GM19397 (cell line): ENCODE measurements around the gene DIP2A.
"Not testable (repeated sequence)": the region's sequence is repeated elsewhere in the genome, so short reads cannot be mapped to it uniquely, and the experiment has no call there.

Experiments
- ATAC-seq: cut with Tn5 transposase; IDR thresholded peaks from one replicate; pipeline ENCODE4 v1.9.1; 2021; ENCODE audit warnings: mild to moderate bottlenecking, moderate library complexity; ENCODE audit not compliant: unreplicated experiment

Gene DIP2A

GRCh38 chr21:46554431-46555224 is 95.9 kb downstream of the DIP2A start:
- ATAC-seq = no peak

- no peak for ATAC-seq
Measured at GRCh38 chr21:46555225-46555617, 96.5 kb downstream of the DIP2A start.

GRCh38 chr21:46555678-46556077 is 97.0 kb downstream of the DIP2A start:
- no peak for ATAC-seq

- no peak for ATAC-seq
Measured at GRCh38 chr21:46556802-46557201, 98.1 kb downstream of the DIP2A start.

- ATAC-seq = no peak
Measured at GRCh38 chr21:46557469-46557868, 98.8 kb downstream of the DIP2A start.

- no peak for ATAC-seq
Measured at GRCh38 chr21:46557919-46558392, 99.3 kb downstream of the DIP2A start.

- no peak for ATAC-seq
Measured at GRCh38 chr21:46559291-46559983, 100.7 kb downstream of the DIP2A start.

- no peak for ATAC-seq
Measured at GRCh38 chr21:46560568-46561444, 102.1 kb downstream of the DIP2A start.

GRCh38 chr21:46561445-46562090 is 102.9 kb downstream of the DIP2A start:
- ATAC-seq = no peak

GRCh38 chr21:46562472-46562871 is 103.8 kb downstream of the DIP2A start:
- ATAC-seq = no peak

- ATAC-seq = no peak
Measured at GRCh38 chr21:46562964-46563607, 104.4 kb downstream of the DIP2A start.

- no peak for ATAC-seq
Measured at GRCh38 chr21:46564391-46564790, 105.7 kb downstream of the DIP2A start.

GRCh38 chr21:46567348-46567747 is 108.7 kb downstream of the DIP2A start:
- ATAC-seq = no peak

- no peak for ATAC-seq
Measured at GRCh38 chr21:46568562-46568961, 109.9 kb downstream of the DIP2A start.

- no peak for ATAC-seq
Measured at GRCh38 chr21:46569081-46569480, 110.4 kb downstream of the DIP2A start.

GRCh38 chr21:46570119-46570518 is 111.4 kb downstream of the DIP2A start:
- no peak for ATAC-seq

- no peak for ATAC-seq
Measured at GRCh38 chr21:46570631-46571030, 111.9 kb downstream of the DIP2A start.

GRCh38 chr21:46572850-46573249 is 114.2 kb downstream of the DIP2A start:
- no peak for ATAC-seq

GRCh38 chr21:46577786-46578185 is 119.1 kb downstream of the DIP2A start:
- not testable (repeated sequence) for ATAC-seq

GRCh38 chr21:46579394-46579793 is 120.7 kb downstream of the DIP2A start:
- ATAC-seq = not testable (repeated sequence)
